Measurements from ENCODE around the gene NOVA2. TPM values are rescaled to one million over a fixed set of nuclear protein-coding genes. Genes with fewer than 3 reads are reported as not detected.

The NOVA2 gene
- total RNA-seq, 1 donor from 2014 or later: not detected

DNA sequence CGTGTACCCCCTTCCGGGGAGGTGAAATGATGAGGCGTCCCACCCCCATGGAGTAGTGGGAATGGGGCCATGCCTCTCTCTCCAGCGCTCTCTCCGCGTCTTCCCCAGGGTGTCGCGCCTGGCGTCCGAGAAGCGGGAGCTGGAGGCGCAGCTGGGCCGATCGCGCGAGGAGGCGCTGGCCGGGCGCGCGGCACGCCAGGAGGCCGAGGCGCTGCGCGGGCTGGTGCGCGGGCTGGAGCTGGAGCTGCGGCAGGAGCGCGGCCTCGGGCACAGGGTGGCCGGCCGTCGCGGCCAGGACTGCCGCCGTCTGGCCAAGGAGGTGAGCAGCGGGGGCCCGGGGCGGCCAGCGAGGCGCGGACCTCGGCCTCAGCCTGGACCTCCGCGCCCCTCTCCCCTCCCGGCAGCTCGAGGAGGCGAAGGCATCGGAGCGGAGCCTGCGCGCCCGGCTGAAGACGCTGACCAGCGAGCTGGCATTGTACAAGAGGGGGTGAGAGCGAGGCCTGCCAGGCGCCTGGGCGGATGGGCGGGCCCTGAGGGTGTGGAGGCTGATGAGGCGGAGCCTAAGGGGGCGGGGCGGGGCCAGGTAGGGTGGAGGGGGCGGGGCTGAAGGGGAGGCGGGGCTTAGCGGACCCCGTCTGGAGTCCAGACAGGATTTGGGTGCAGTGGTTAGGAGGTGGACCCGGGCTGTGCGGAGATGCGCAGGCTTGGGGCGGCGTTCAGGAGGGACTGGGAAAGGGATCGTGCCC is 41.4 kb upstream of the NOVA2 start:
- DNase-seq (ENCODE audit: low read depth): no peak
- TF ChIP-seq, protein P1, sequence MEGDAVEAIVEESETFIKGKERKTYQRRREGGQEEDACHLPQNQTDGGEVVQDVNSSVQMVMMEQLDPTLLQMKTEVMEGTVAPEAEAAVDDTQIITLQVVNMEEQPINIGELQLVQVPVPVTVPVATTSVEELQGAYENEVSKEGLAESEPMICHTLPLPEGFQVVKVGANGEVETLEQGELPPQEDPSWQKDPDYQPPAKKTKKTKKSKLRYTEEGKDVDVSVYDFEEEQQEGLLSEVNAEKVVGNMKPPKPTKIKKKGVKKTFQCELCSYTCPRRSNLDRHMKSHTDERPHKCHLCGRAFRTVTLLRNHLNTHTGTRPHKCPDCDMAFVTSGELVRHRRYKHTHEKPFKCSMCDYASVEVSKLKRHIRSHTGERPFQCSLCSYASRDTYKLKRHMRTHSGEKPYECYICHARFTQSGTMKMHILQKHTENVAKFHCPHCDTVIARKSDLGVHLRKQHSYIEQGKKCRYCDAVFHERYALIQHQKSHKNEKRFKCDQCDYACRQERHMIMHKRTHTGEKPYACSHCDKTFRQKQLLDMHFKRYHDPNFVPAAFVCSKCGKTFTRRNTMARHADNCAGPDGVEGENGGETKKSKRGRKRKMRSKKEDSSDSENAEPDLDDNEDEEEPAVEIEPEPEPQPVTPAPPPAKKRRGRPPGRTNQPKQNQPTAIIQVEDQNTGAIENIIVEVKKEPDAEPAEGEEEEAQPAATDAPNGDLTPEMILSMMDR (conservative IDR thresholded peaks at IDR 0.05; ENCODE audit: low read depth, low read length): no peak
- H3K4me3 ChIP-seq (ENCODE audit: low read depth, low read length): peak overlapping the region; percentile 38

DNA sequence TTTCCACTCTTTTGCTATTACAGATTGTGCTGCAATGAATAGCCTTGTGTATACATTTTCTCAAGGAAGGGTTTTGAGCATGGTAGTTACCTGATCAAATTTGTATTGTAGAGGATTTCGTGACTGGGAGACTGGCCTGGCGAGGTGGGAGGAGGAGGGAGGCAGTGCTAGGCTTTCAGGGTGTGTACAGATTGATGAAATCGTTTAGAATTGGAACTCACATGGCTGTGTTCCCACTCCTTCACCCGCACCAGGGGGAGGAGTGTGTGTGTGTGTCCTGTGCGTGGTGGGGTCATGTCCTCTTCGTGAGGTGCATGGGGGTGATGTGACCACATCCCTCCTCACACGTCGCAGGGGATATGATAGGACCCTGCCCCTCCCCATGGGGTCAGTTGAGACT is 40.9 kb upstream of the NOVA2 start:
- no peak for DNase-seq (ENCODE audit: low read depth)
- peak overlapping the region; percentile 38 for H3K4me3 ChIP-seq (ENCODE audit: low read depth, low read length)
- TF ChIP-seq, protein P1 (conservative IDR thresholded peaks at IDR 0.05; ENCODE audit: low read depth, low read length): no peak

DNA sequence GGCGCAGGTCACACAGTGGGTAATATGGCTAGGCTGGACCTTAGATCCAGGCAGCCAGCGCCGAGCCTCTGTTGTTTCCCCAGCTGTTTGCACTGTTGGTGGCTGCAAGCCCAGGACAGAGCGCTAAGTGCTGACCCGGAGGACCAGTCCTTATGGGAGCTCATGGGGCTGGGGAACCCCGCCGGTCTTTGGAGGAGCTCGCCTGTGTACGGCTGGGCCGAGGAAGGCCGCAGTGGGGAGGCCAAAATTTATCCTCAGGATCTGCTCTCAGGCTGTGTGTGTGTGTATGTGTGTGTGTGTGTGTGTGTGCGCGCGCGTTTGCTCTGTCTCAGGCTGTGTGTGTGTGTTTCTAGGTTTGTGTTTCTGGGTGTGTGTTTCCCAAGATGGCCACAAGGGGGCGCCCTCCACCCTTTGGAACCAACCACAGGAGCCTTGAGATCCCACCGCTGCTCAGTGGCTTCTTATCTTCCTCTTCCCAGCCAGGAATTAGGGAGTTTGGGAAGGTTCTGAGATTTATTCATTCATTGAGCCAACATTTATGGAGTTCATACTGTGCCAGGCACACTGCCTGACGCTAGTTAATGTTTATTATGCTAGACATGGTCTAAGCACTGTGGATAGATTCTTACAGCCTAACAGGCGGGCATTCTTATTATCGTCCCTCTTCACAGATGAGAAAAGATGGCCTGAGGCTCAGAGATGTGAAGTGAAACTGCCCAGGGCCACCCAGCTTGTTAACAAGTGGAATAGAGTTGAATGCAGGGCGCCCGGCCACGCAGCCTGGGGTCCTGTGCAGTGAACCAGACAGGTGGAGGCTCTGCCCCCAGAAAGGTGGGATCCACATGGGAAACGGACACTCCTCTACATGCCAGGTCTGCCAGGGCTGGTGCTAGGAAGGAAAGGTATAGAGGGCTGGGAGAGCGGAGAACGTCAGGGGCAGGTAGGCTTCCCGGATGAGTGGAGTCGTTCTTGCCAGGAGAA is 36.2 kb upstream of the NOVA2 start:
- TF ChIP-seq, protein P1 (conservative IDR thresholded peaks at IDR 0.05; ENCODE audit: low read depth, low read length): peak; percentile 84
- DNase-seq (ENCODE audit: low read depth): no peak
- H3K4me3 ChIP-seq (ENCODE audit: low read depth, low read length): no peak overlapping the region

DNA sequence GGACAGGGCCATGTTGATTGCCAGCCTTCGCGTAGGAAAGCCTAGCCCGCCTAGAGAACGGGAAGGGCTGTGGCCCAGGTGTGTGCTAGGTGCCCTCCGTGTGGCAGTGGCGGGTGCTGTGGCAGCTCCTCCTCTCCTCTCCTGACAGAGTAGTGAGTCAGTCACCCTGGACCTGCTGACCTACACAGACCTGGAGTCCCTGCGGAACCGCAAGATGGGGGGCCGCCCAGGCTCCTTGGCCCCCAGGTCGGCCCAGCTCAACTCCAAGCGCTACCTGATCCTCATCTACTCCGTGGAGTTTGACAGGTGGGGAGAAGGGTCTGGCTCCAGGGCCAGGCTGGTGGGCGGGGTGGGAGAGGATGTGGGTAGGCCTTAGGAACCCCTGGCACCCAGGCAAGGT is 32.7 kb upstream of the NOVA2 start:
- H3K4me3 ChIP-seq (ENCODE audit: low read depth, low read length): no peak overlapping the region
- TF ChIP-seq, protein P1 (conservative IDR thresholded peaks at IDR 0.05; ENCODE audit: low read depth, low read length): no peak
- DNase-seq (ENCODE audit: low read depth): no peak

DNA sequence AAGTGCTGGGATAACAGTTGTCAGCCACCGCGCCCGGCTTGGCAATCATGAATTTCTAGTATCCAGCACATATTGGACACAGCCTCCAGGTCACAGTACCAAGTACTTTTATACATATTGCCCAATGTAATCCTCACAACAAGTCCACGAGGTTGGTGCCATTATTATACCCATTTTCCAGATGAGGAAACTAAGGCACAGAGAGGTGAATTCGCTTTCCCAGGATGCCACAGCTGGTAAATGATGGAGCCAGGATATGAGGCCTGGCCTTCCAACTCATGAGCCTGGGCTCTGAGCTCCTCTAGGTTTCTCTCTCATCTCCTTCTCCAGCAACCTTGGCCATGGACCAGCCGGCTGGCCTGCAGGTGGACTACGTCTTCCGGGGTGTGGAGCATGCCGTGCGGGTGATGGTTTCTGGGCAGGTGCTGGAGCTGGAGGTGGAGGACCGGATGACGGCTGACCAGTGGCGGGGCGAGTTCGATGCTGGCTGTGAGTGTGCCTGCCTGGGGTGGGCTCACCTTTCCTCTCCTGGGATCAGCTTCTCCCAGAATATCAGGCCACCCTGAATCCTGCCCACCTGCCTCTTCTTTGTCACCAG is 29.1 kb upstream of the NOVA2 start:
- no peak for DNase-seq (ENCODE audit: low read depth)
- TF ChIP-seq, protein P1 (conservative IDR thresholded peaks at IDR 0.05; ENCODE audit: low read depth, low read length): no peak

DNA sequence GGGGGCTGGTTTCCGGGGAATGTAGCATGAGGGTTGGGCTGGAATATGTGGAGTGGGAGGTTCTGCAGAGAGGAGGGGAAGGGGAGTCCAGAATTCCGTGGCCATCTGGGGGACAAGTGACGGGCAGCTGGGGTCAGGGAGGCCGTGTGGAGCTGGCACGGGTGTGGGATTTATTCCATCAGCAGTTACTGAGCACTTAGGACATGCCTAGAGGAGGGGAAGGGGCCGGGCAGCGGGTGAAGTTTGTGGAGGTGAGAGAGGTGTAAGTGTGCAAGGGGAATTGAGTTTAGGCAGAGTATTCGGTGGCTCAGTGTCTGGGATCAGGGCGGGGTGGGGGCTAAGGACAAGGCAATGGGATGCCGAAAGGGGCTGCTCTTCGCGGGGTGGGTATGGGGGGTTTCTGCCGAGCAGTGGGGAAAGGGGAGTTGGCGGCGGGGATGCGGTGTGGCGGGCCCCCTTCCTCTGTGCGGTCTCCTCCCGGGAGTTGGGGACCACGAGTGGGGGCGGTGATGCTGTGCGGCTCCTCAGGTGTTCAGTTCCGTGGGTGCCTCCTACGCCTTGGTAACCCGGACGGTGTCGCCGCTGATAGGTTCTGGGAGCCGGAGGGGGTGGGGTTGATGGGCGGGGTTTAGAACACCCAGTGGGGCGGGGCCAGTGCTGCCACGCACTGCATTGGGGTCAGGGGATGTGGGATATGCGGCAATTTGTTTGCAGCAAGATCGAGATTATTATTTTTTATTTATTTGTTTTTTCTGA is 27.0 kb upstream of the NOVA2 start:
- no peak overlapping the region for H3K4me3 ChIP-seq (ENCODE audit: low read depth, low read length)
- no peak for DNase-seq (ENCODE audit: low read depth)
- TF ChIP-seq, protein P1 (conservative IDR thresholded peaks at IDR 0.05; ENCODE audit: low read depth, low read length): no peak

More for the DNA sequence above, 29.1 kb upstream of the NOVA2 start:
- H3K4me3 ChIP-seq (ENCODE audit: low read depth, low read length): no peak overlapping the region
